Thoracic aorta (tissue), 2 donors: Measurements from ENCODE around the gene CYP27A1. TPM values are rescaled to one million over a fixed set of nuclear protein-coding genes. Genes with fewer than 3 reads are reported as not detected.

Experiments used
- ATAC-seq: fragments of 150-250 bp; one replicate; pipeline ENCODE4 v1.8.0; 2017; ENCODE audit warnings: low read depth; ENCODE audit not compliant: insufficient number of reproducible peaks, low FRiP score
- DNase-seq: peaks from one replicate; pipeline ENCODE4 v3.0.0-alpha.2; 2020; ENCODE audit warnings: low spot score
- H3K27ac ChIP-seq, 2 donors: fragments of 200-600 bp; sonication (generic); 1 replicate in 1 of 2; 2 replicates in 1 of 2; pipeline ENCODE4 v1.5.1; 2016; ENCODE audit warnings: mild to moderate bottlenecking in 2 of 2, moderate library complexity in 2 of 2
- H3K27me3 ChIP-seq: fragments of 200-600 bp; sonication (generic); replicated peaks from 2 replicates; pipeline ENCODE4 v1.6.0; 2016; ENCODE audit warnings: mild to moderate bottlenecking; ENCODE audit not compliant: insufficient read depth
- H3K36me3 ChIP-seq: fragments of 200-600 bp; sonication (generic); one replicate; pipeline ENCODE4 v1.5.1; 2016
- H3K4me1 ChIP-seq, 2 donors: fragments of 200-600 bp; sonication (generic); 1 replicate in 1 of 2; 2 replicates in 1 of 2; pipeline versions ENCODE4 v1.5.1 to v1.6.0; 2016; ENCODE audit warnings: low read depth in 2 of 2, mild to moderate bottlenecking in 1 of 2; ENCODE audit not compliant: control insufficient read depth in 1 of 2
- H3K4me3 ChIP-seq: fragments of 200-600 bp; sonication (generic); 2 replicates; pipeline ENCODE4 v1.5.1; 2016; ENCODE audit warnings: mild to moderate bottlenecking
- H3K9me3 ChIP-seq: fragments of 200-600 bp; sonication (generic); 2 replicates; pipeline ENCODE4 v1.5.1; 2016
- total RNA-seq, 2 donors: library from RNA; depleted of rRNA; stranded (reverse); fragments of >200 nt; gene quantifications; one replicate each; pipeline versions ENCODE4 v1.1.0 to v1.2.3, GENCODE V29; 2016
- TF ChIP-seq, protein P1 (sequence below): fragments of 200-600 bp; sonication (generic); IDR thresholded peaks from one replicate; pipeline ENCODE4 v1.5.1; 2019; ENCODE audit warnings: antibody characterized with exemption

The CYP27A1 gene
- total RNA-seq, 2 donors from 2014 or later, result 31.6 to 37.8 TPM

DNA sequence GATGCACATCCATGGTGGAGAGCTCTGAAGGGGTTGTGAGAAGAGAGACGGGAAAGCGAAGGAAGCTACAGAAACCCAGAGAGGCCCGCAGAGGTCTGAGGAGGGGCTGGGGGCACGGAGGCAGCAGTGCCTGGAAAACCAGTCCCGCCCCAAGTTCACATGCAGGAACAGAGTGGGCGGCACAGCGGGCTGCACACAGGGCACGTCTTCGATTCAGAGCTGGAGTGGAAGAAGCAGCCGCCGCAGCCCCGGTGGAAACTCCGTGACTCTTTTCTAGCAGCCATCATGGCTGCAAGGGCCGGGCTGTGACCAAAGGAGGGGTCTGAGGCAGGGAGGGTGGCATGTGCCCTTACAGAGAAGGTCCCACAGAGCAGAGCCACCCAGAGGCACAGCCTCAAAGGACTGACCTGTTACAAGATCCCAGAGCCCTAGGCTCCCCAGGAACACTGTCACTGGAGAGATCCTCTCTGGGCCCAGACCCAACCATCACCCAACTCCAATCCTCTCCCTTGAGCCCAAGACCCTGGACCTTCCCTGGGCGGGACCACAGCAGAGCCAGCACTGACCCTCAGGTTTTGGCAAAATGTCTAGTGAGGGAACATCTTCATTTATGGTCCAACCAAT lies 38.9 kb downstream of the CYP27A1 start:
- H3K4me3 ChIP-seq, result no peak overlapping the region
- no peak overlapping the region for H3K27ac ChIP-seq
- H3K4me1 ChIP-seq, result no peaks in the 10 kb centered on the region
- DNase-seq, result no peak
- TF ChIP-seq, protein P1, sequence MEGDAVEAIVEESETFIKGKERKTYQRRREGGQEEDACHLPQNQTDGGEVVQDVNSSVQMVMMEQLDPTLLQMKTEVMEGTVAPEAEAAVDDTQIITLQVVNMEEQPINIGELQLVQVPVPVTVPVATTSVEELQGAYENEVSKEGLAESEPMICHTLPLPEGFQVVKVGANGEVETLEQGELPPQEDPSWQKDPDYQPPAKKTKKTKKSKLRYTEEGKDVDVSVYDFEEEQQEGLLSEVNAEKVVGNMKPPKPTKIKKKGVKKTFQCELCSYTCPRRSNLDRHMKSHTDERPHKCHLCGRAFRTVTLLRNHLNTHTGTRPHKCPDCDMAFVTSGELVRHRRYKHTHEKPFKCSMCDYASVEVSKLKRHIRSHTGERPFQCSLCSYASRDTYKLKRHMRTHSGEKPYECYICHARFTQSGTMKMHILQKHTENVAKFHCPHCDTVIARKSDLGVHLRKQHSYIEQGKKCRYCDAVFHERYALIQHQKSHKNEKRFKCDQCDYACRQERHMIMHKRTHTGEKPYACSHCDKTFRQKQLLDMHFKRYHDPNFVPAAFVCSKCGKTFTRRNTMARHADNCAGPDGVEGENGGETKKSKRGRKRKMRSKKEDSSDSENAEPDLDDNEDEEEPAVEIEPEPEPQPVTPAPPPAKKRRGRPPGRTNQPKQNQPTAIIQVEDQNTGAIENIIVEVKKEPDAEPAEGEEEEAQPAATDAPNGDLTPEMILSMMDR, result no peak
- H3K36me3 ChIP-seq, result peaks cover 18% of the 10 kb centered on the region
- ATAC-seq, result no peak
- H3K9me3 ChIP-seq, result no peaks in the 10 kb centered on the region
- H3K27me3 ChIP-seq, result no peaks in the 10 kb centered on the region

DNA sequence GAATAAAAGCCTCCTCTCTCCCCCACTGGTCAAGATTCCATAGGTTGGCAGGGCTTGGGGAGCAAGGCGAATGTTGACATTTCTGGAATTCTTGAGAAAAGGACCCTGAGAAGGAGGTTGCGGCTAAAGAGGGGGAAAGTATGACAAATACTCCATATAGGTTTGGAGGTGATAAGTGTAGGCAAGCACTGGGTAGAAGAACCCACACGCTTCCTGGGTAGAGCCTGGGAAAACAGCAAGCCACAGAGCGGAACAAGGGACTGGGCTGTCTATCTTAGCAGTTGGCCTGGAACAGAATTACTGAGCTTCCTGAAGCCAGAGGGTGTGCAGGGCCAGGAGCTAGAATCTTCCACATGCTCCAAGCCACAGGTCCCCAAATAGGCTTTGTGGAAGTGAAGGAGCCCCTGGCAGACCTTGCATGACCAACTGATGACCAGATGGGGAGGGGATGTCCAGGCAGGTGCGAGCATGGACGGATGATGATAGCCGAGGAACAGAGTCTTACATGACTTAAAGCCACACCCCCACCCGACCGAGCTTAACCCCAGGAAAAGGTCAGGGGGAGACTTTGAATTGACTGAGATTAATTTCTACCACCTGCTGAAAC lies 39.8 kb downstream of the CYP27A1 start:
- no peak overlapping the region for H3K4me3 ChIP-seq
- H3K27ac ChIP-seq, result no peak overlapping the region
- H3K4me1 ChIP-seq, result no peaks in the 10 kb centered on the region
- H3K36me3 ChIP-seq, result peaks cover 18% of the 10 kb centered on the region
- H3K9me3 ChIP-seq, result no peaks in the 10 kb centered on the region
- DNase-seq (no peak), ATAC-seq (peak; percentile 34)
- H3K27me3 ChIP-seq, result no peaks in the 10 kb centered on the region
- TF ChIP-seq, protein P1, result no peak

DNA sequence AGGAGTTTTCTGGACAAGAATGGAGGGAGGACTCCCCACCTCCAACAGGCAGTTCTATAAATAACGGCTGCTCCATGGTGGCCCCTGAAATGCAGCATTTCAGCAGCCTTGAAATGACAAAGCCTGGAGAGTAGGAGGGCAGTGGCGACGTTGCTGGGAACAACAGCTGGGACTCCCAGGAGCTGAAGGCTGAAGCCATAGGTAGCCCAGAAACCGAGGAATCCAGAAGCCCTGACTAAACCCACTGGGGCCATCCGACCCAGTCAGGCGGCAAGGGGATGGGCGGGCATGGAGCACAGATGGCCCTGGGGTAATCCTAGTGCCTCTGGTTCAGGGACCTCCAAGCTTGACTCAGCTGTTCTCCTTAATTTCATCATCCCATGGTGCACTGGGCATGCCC lies 40.7 kb downstream of the CYP27A1 start:
- no peaks in the 10 kb centered on the region for H3K4me1 ChIP-seq
- no peak overlapping the region for H3K27ac ChIP-seq
- H3K36me3 ChIP-seq, result peaks cover 18% of the 10 kb centered on the region
- no peaks in the 10 kb centered on the region for H3K27me3 ChIP-seq
- no peak for DNase-seq
- ATAC-seq, result no peak
- H3K9me3 ChIP-seq, result no peaks in the 10 kb centered on the region
- TF ChIP-seq, protein P1, result no peak
- H3K4me3 ChIP-seq, result no peak overlapping the region

DNA sequence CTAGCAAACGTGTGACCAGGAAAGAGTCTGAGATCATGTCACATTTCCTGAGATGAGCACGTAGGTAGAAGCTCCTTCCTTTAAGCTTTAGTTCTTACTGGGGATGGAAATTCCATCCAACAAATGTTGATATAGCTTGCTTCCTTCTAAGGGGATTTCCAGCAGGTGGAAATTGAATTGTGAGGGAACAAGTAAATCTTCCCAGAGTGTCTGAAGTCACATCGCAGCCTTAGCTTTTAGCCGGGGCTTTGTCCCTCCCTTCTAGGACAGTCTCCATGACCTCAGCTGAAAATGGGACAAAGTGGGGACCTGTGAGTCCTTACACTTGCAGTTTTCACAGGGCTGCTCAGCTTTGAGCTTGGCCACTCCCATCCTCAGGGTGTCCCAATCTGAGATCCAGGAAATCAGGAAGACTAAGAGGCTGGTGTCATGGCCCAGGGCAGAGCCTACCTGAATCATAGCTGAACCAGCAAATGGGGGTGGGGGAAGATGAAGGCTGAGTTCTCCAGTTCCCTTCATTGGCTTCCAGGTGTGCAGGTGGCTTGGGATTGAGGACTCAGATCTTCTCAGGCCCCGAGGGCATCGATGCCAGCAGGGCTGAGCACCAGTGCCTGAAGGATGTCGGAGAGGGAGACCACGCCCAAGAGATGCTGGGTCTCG lies 41.4 kb downstream of the CYP27A1 start:
- ATAC-seq (no peak), DNase-seq (no peak)
- Histone ChIP-seq H3K36me3 (peaks cover 11% of the 10 kb centered on the region), H3K4me1 (no peaks in the 10 kb centered on the region), H3K27me3 (no peaks in the 10 kb centered on the region), H3K27ac (no peak overlapping the region), H3K4me3 (no peak overlapping the region), H3K9me3 (no peaks in the 10 kb centered on the region)
- TF ChIP-seq, protein P1, result no peak

DNA sequence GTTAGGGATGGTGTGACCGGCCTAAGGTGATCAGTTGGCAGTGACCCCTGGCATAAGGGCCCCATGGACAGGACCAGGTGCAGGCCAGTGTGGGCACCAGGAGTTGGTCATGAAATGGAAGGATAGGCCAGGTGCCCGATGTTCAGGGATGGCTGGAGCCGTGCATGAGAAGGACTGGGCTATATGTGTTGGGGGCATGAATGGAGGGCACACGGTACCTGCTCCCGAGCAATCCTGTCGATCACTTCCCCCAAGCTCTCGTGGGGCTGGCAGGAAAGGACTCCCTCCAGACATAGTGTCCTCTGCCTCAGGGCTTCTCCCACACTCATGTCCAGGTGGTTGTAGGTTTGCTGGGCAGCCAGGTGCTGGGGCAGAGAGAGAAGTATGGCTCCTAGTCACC lies 42.1 kb downstream of the CYP27A1 start:
- H3K9me3 ChIP-seq, result no peaks in the 10 kb centered on the region
- H3K4me1 ChIP-seq, result no peaks in the 10 kb centered on the region
- ATAC-seq, result no peak
- TF ChIP-seq, protein P1, result no peak
- H3K4me3 ChIP-seq, result no peak overlapping the region
- no peak for DNase-seq
- peaks cover 7% of the 10 kb centered on the region for H3K36me3 ChIP-seq
- no peak overlapping the region for H3K27ac ChIP-seq
- no peaks in the 10 kb centered on the region for H3K27me3 ChIP-seq
